Measurements from ENCODE around the gene HNRNPUL1. TPM values are rescaled to one million over a fixed set of nuclear protein-coding genes. Genes with fewer than 3 reads are reported as not detected.

The HNRNPUL1 gene
- polyA plus RNA-seq, 1 donor (not counting 4 experiments of a cell fraction or from before 2014, with no cell fraction given) = 48.3 TPM

DNA sequence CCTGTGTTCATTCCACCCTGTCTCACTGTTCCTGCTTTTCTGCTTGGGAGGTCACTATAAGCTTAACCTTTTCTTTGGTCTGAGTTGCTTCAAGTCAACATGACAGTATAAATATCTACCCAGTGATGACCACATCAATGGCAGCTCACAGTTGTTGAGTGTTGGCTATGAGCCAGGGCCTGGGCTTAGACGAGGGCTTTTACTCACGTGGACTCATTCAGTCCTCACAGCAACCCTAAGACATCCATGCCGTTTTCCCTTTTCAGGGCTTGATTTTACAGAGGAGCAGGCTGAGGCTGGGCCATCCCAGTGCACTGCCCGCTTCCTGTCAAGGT lies 35.5 kb downstream of the HNRNPUL1 start:
- no peak for FAIRE-seq
- no peak overlapping the region for H3K4me2 ChIP-seq (ENCODE audit: control insufficient read depth, extremely low read depth, insufficient read depth, low read depth, low read length)

DNA sequence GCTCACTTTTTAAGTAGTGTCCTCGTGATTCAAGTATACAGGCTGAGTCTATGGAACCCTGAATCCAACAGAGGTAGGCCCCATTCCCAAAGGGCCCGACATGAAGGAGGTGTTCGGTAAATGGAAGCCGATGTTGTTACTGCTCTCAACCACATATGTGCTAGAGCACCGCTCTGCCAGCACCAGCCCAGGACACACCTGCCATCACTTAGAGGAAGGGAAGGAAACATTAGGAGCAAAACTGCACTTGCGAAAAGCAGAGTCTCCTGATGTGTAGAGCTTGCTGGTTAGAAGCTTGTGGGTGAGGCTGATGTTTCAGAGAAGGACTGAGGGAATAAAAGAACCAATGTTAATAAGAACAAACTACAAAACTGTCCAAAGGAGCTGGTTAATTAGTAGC lies 36.4 kb downstream of the HNRNPUL1 start:
- peaks cover 11% of the 10 kb centered on the region for H3K4me1 ChIP-seq (ENCODE audit: control insufficient read depth, extremely low read depth, insufficient read depth, low read length)
- H3K27me3 ChIP-seq (ENCODE audit: control insufficient read depth, extremely low read depth, insufficient read depth, low read length) = no peaks in the 10 kb centered on the region
- peaks cover 10% of the 10 kb centered on the region for H4K20me1 ChIP-seq (ENCODE audit: control insufficient read depth, extremely low read depth, insufficient read depth, low read length)
- peaks cover 2% of the 10 kb centered on the region for H3K79me2 ChIP-seq (ENCODE audit: control insufficient read depth, insufficient read depth, low read length)
- TF ChIP-seq, protein P1, sequence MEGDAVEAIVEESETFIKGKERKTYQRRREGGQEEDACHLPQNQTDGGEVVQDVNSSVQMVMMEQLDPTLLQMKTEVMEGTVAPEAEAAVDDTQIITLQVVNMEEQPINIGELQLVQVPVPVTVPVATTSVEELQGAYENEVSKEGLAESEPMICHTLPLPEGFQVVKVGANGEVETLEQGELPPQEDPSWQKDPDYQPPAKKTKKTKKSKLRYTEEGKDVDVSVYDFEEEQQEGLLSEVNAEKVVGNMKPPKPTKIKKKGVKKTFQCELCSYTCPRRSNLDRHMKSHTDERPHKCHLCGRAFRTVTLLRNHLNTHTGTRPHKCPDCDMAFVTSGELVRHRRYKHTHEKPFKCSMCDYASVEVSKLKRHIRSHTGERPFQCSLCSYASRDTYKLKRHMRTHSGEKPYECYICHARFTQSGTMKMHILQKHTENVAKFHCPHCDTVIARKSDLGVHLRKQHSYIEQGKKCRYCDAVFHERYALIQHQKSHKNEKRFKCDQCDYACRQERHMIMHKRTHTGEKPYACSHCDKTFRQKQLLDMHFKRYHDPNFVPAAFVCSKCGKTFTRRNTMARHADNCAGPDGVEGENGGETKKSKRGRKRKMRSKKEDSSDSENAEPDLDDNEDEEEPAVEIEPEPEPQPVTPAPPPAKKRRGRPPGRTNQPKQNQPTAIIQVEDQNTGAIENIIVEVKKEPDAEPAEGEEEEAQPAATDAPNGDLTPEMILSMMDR (optimal IDR thresholded peaks at IDR 0.05 in 1 of 3, IDR thresholded peaks at IDR 0.05 in 1 of 3, conservative IDR thresholded peaks at IDR 0.05 in 1 of 3; ENCODE audit: extremely low read depth in 1 of 3, insufficient read depth in 2 of 3, low read length in 3 of 3) = no peak
- TF ChIP-seq EZH2 (IDR thresholded peaks at IDR 0.05; ENCODE audit: low read length) = no peak
- no peak overlapping the region for H3K4me3 ChIP-seq (ENCODE audit: control insufficient read depth in 2 of 3, extremely low read depth in 1 of 3, insufficient read depth in 2 of 3, low read depth in 1 of 3, low read length in 3 of 3)
- no peak overlapping the region for H3K9ac ChIP-seq (ENCODE audit: control insufficient read depth, extremely low read depth, insufficient read depth, low read length)
- no peak overlapping the region for H3K27ac ChIP-seq (ENCODE audit: control insufficient read depth, insufficient read depth, low read length)
- FAIRE-seq (no peak), DNase-seq (ENCODE audit: low read depth, low spot score) (no peak)
- no peak overlapping the region for H3K4me2 ChIP-seq (ENCODE audit: control insufficient read depth, extremely low read depth, insufficient read depth, low read depth, low read length)
- H2AFZ ChIP-seq (ENCODE audit: control insufficient read depth, low read length) = no peak overlapping the region
- no peaks in the 10 kb centered on the region for H3K9me3 ChIP-seq (ENCODE audit: control insufficient read depth, low read depth, low read length)
- H3K9me1 ChIP-seq (ENCODE audit: control insufficient read depth, extremely low read depth, insufficient read depth, low read length) = no peaks in the 10 kb centered on the region
- dilution Hi-C loops (cut with MboI; ENCODE audit: extremely low pct_ligation_motif_present, low sequenced_read_pairs) = no loop called here
- peaks cover 66 to 67% of the 10 kb centered on the region in 2 experiments for H3K36me3 ChIP-seq (ENCODE audit: control insufficient read depth in 2 of 2, extremely low read depth in 1 of 2, insufficient read depth in 2 of 2, low read length in 2 of 2)

More for the DNA sequence above, 35.5 kb downstream of the HNRNPUL1 start:
- dilution Hi-C loops (cut with MboI; ENCODE audit: extremely low pct_ligation_motif_present, low sequenced_read_pairs) = no loop called here
- Histone ChIP-seq H3K4me3 (ENCODE audit: control insufficient read depth in 2 of 3, extremely low read depth in 1 of 3, insufficient read depth in 2 of 3, low read depth in 1 of 3, low read length in 3 of 3) (no peak overlapping the region), H2AFZ (ENCODE audit: control insufficient read depth, low read length) (no peak overlapping the region), H4K20me1 (ENCODE audit: control insufficient read depth, extremely low read depth, insufficient read depth, low read length) (peaks cover 13% of the 10 kb centered on the region), H3K9me1 (ENCODE audit: control insufficient read depth, extremely low read depth, insufficient read depth, low read length) (no peaks in the 10 kb centered on the region), H3K79me2 (ENCODE audit: control insufficient read depth, insufficient read depth, low read length) (peaks cover 2% of the 10 kb centered on the region), H3K27ac (ENCODE audit: control insufficient read depth, insufficient read depth, low read length) (no peak overlapping the region), H3K9ac (ENCODE audit: control insufficient read depth, extremely low read depth, insufficient read depth, low read length) (no peak overlapping the region), H3K4me1 (ENCODE audit: control insufficient read depth, extremely low read depth, insufficient read depth, low read length) (peaks cover 11% of the 10 kb centered on the region), H3K9me3 (ENCODE audit: control insufficient read depth, low read depth, low read length) (no peaks in the 10 kb centered on the region), H3K27me3 (ENCODE audit: control insufficient read depth, extremely low read depth, insufficient read depth, low read length) (no peaks in the 10 kb centered on the region), H3K36me3 (ENCODE audit: control insufficient read depth in 2 of 2, extremely low read depth in 1 of 2, insufficient read depth in 2 of 2, low read length in 2 of 2) (peaks cover 68 to 72% of the 10 kb centered on the region in 2 experiments)
- DNase-seq (ENCODE audit: low read depth, low spot score) = no peak
- TF ChIP-seq, protein P1 (optimal IDR thresholded peaks at IDR 0.05 in 1 of 3, IDR thresholded peaks at IDR 0.05 in 1 of 3, conservative IDR thresholded peaks at IDR 0.05 in 1 of 3; ENCODE audit: extremely low read depth in 1 of 3, insufficient read depth in 2 of 3, low read length in 3 of 3) = no peak
- TF ChIP-seq EZH2 (IDR thresholded peaks at IDR 0.05; ENCODE audit: low read length) = no peak
